GM23338 (cell line): ENCODE data around the gene EDARADD. TPM values are rescaled to one million over a fixed set of nuclear protein-coding genes. Genes with fewer than 3 reads are reported as not detected.

Source experiments
- ATAC-seq: fragments of 200-7000 bp; cut with Tn5 transposase; 3 replicates; pipeline ENCODE4 v1.9.1; 2020
- DNase-seq: peaks from one replicate; pipeline ENCODE4 v3.0.0-alpha.2; 2015; ENCODE audit warnings: low spot score
- H2AFZ ChIP-seq: fragments of 200-600 bp; sonication (generic); 2 replicates; pipeline ENCODE4 v1.8.0; 2016; ENCODE audit warnings: antibody characterized with exemption, mild to moderate bottlenecking, moderate library complexity
- H3F3A ChIP-seq: fragments of 200-600 bp; sonication (generic); replicated peaks from 2 replicates; pipeline ENCODE4 v1.8.0; 2017; ENCODE audit warnings: antibody characterized with exemption, mixed run types, low read depth
- H3K27ac ChIP-seq: fragments of 200-600 bp; sonication (generic); 2 replicates; pipeline ENCODE4 v1.6.1; 2016; ENCODE audit warnings: low read depth
- H3K27me3 ChIP-seq: fragments of 200-600 bp; sonication (generic); 2 replicates; pipeline ENCODE4 v1.8.0; 2016; ENCODE audit warnings: mild to moderate bottlenecking, mixed run types, moderate library complexity; ENCODE audit not compliant: insufficient read depth
- H3K36me3 ChIP-seq: fragments of 200-600 bp; sonication (generic); 2 replicates; pipeline ENCODE4 v1.8.0; 2016; ENCODE audit warnings: mild to moderate bottlenecking; ENCODE audit not compliant: insufficient read depth
- H3K4me1 ChIP-seq: fragments of 200-600 bp; sonication (generic); 2 replicates; pipeline ENCODE4 v1.8.0; 2016; ENCODE audit warnings: mild to moderate bottlenecking, moderate library complexity; ENCODE audit not compliant: insufficient read depth
- H3K4me2 ChIP-seq: fragments of 200-600 bp; sonication (generic); 2 replicates; pipeline ENCODE4 v1.7.1; 2017; ENCODE audit warnings: mixed run types
- H3K4me3 ChIP-seq: fragments of 200-600 bp; sonication (generic); 2 replicates; pipeline ENCODE4 v1.6.1; 2016; ENCODE audit warnings: mixed run types
- H3K79me2 ChIP-seq: fragments of 200-600 bp; sonication (generic); replicated peaks from 2 replicates; pipeline ENCODE4 v1.8.0; 2017; ENCODE audit warnings: mild to moderate bottlenecking; ENCODE audit not compliant: insufficient read depth
- H3K9me2 ChIP-seq: fragments of 200-600 bp; sonication (generic); 2 replicates; pipeline ENCODE4 v1.8.0; 2017; ENCODE audit not compliant: insufficient read depth
- H4K20me1 ChIP-seq: fragments of 200-600 bp; sonication (generic); replicated peaks from 2 replicates; pipeline ENCODE4 v1.8.0; 2017; ENCODE audit warnings: mild to moderate bottlenecking; ENCODE audit not compliant: insufficient read depth
- H3K27ac Mint-ChIP-seq: 2 replicates; pipeline ENCODE4 v1.8.0; 2020; ENCODE audit warnings: inconsistent platforms, mild to moderate bottlenecking, moderate library complexity, mixed read lengths
- H3K27me3 Mint-ChIP-seq: 3 replicates; pipeline ENCODE4 v1.8.0; 2022; ENCODE audit warnings: low read depth, mild to moderate bottlenecking, moderate library complexity, mixed read lengths, inconsistent platforms; ENCODE audit not compliant: insufficient read depth, poor library complexity
- H3K36me3 Mint-ChIP-seq: 3 replicates; pipeline ENCODE4 v1.8.0; 2021; ENCODE audit warnings: low read depth, mild to moderate bottlenecking, inconsistent platforms, moderate library complexity, mixed read lengths
- H3K4me1 Mint-ChIP-seq: 3 replicates; pipeline ENCODE4 v1.8.0; 2020; ENCODE audit warnings: mild to moderate bottlenecking, inconsistent platforms, mixed read lengths
- H3K4me3 Mint-ChIP-seq: 3 replicates; pipeline ENCODE4 v1.8.0; 2021; ENCODE audit warnings: moderate library complexity, mild to moderate bottlenecking, inconsistent platforms, mixed read lengths
- H3K9me3 Mint-ChIP-seq: 3 replicates; pipeline ENCODE4 v1.8.0; 2020; ENCODE audit warnings: moderate library complexity, mild to moderate bottlenecking, inconsistent platforms, mixed read lengths
- CREB1 ChIP-seq: fragments of 250-450 bp; sonication (Bioruptor Pico); IDR thresholded peaks from 2 replicates; pipeline ENCODE4 v1.5.0; 2020; ENCODE audit warnings: low read depth, mild to moderate bottlenecking, moderate library complexity
- EZH2 ChIP-seq: fragments of 200-600 bp; sonication (generic); IDR thresholded peaks from one replicate; pipeline ENCODE4 v1.8.0; 2017; ENCODE audit warnings: antibody characterized with exemption, mild to moderate bottlenecking, low read depth; ENCODE audit not compliant: unreplicated experiment
- EZH2phosphoT487 ChIP-seq: fragments of 200-600 bp; sonication (generic); IDR thresholded peaks from one replicate; pipeline ENCODE4 v1.8.1; 2018; ENCODE audit warnings: antibody characterized with exemption; ENCODE audit not compliant: unreplicated experiment
- POLR2AphosphoS5 ChIP-seq: IDR thresholded peaks from 2 replicates; pipeline ENCODE4 v1.6.1; 2016; ENCODE audit warnings: antibody characterized with exemption, low read depth
- polyA plus RNA-seq: library from polyadenylated mRNA; unstranded; fragments of >200 nt; fragmentation: Nextera tagmentation; extraction: Ambion mirVana; gene quantifications from 2 replicates; pipeline ENCODE4 v1.2.1, GENCODE V29; 2016
- total RNA-seq: library from RNA; depleted of rRNA; stranded (reverse); fragments of >200 nt; shearing (Covaris generic); gene quantifications from 2 replicates; pipeline ENCODE4 v1.2.3, GENCODE V29; 2014
- TF ChIP-seq, protein P1 (sequence below), 2 experiments: fragments of 200-600 bp in 1 of 2; sonication (generic) in 1 of 2; conservative IDR thresholded peaks; 2 replicates each; pipeline versions ENCODE4 v1.5.1 to v1.6.1; 2016 to 2017; ENCODE audit warnings: antibody characterized with exemption in 2 of 2, low read depth in 2 of 2, mild to moderate bottlenecking in 2 of 2, moderate library complexity in 1 of 2
- TF ChIP-seq, protein P2 (sequence below): fragments of 250-450 bp; sonication (Bioruptor Pico); IDR thresholded peaks from 2 replicates; pipeline ENCODE4 v1.5.0; 2020; ENCODE audit warnings: mild to moderate bottlenecking, moderate library complexity

The EDARADD gene
- total and polyA plus RNA-seq, 2 experiments from 2014 or later: 3.7 to 4.4 TPM

DNA sequence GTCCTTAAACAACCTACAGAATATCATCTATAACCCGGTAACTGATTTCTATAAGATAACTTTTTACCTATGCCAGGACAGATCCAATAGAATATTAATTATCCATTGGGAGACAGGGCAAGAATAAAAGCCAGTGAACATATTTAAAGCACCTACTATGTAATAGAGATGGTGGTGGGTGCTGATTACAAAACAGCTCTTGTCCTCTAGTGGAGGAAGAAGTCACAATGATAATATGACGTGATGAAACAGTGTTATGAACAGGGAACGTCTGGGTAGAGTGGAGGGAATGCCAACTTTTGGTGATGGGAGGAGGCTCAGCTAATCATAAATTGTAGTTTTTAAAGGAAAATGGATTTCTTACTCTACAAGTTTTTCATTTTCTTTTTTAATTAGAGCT is 132.0 kb downstream of the EDARADD start (continued):
- TF ChIP-seq, protein P1, sequence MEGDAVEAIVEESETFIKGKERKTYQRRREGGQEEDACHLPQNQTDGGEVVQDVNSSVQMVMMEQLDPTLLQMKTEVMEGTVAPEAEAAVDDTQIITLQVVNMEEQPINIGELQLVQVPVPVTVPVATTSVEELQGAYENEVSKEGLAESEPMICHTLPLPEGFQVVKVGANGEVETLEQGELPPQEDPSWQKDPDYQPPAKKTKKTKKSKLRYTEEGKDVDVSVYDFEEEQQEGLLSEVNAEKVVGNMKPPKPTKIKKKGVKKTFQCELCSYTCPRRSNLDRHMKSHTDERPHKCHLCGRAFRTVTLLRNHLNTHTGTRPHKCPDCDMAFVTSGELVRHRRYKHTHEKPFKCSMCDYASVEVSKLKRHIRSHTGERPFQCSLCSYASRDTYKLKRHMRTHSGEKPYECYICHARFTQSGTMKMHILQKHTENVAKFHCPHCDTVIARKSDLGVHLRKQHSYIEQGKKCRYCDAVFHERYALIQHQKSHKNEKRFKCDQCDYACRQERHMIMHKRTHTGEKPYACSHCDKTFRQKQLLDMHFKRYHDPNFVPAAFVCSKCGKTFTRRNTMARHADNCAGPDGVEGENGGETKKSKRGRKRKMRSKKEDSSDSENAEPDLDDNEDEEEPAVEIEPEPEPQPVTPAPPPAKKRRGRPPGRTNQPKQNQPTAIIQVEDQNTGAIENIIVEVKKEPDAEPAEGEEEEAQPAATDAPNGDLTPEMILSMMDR (conservative IDR thresholded peaks at IDR 0.05; ENCODE audit: low read depth in 2 of 2): no peak

GRCh38 chr1:236530286-236530685 is 136.2 kb downstream of the EDARADD start:
- Histone ChIP-seq H2AFZ (no peak overlapping the region), H3F3A (no peaks in the 10 kb centered on the region), H3K27ac (no peak overlapping the region), H3K4me2 (no peak overlapping the region), H3K4me3 (no peak overlapping the region), H3K79me2 (no peaks in the 10 kb centered on the region), H3K36me3 (no peaks in the 10 kb centered on the region; the same call in 1 of the 2 replicates), H3K4me1 (no peaks in the 10 kb centered on the region), H4K20me1 (no peaks in the 10 kb centered on the region), H3K27me3 (0 out of 2 replicates have a peak, but pooled peaks cover under 1% of the 10 kb centered on the region), H3K9me2 (no peaks in the 10 kb centered on the region)
- no peak for ATAC-seq
- Mint-ChIP-seq H3K27ac (no peak overlapping the region), H3K4me3 (no peak overlapping the region), H3K4me1 (peaks cover 2% of the 10 kb centered on the region; the same call in 2 of the 3 replicates), H3K9me3 (no peaks in the 10 kb centered on the region), H3K27me3 (peaks cover 3% of the 10 kb centered on the region), H3K36me3 (no peaks in the 10 kb centered on the region; the same call in 1 of the 3 replicates)
- DNase-seq: no peak
- TF ChIP-seq POLR2AphosphoS5 (no peak), CREB1 (CRISPR knock-in tag) (no peak), EZH2phosphoT487 (no peak), EZH2 (no peak)
- TF ChIP-seq, protein P2, sequence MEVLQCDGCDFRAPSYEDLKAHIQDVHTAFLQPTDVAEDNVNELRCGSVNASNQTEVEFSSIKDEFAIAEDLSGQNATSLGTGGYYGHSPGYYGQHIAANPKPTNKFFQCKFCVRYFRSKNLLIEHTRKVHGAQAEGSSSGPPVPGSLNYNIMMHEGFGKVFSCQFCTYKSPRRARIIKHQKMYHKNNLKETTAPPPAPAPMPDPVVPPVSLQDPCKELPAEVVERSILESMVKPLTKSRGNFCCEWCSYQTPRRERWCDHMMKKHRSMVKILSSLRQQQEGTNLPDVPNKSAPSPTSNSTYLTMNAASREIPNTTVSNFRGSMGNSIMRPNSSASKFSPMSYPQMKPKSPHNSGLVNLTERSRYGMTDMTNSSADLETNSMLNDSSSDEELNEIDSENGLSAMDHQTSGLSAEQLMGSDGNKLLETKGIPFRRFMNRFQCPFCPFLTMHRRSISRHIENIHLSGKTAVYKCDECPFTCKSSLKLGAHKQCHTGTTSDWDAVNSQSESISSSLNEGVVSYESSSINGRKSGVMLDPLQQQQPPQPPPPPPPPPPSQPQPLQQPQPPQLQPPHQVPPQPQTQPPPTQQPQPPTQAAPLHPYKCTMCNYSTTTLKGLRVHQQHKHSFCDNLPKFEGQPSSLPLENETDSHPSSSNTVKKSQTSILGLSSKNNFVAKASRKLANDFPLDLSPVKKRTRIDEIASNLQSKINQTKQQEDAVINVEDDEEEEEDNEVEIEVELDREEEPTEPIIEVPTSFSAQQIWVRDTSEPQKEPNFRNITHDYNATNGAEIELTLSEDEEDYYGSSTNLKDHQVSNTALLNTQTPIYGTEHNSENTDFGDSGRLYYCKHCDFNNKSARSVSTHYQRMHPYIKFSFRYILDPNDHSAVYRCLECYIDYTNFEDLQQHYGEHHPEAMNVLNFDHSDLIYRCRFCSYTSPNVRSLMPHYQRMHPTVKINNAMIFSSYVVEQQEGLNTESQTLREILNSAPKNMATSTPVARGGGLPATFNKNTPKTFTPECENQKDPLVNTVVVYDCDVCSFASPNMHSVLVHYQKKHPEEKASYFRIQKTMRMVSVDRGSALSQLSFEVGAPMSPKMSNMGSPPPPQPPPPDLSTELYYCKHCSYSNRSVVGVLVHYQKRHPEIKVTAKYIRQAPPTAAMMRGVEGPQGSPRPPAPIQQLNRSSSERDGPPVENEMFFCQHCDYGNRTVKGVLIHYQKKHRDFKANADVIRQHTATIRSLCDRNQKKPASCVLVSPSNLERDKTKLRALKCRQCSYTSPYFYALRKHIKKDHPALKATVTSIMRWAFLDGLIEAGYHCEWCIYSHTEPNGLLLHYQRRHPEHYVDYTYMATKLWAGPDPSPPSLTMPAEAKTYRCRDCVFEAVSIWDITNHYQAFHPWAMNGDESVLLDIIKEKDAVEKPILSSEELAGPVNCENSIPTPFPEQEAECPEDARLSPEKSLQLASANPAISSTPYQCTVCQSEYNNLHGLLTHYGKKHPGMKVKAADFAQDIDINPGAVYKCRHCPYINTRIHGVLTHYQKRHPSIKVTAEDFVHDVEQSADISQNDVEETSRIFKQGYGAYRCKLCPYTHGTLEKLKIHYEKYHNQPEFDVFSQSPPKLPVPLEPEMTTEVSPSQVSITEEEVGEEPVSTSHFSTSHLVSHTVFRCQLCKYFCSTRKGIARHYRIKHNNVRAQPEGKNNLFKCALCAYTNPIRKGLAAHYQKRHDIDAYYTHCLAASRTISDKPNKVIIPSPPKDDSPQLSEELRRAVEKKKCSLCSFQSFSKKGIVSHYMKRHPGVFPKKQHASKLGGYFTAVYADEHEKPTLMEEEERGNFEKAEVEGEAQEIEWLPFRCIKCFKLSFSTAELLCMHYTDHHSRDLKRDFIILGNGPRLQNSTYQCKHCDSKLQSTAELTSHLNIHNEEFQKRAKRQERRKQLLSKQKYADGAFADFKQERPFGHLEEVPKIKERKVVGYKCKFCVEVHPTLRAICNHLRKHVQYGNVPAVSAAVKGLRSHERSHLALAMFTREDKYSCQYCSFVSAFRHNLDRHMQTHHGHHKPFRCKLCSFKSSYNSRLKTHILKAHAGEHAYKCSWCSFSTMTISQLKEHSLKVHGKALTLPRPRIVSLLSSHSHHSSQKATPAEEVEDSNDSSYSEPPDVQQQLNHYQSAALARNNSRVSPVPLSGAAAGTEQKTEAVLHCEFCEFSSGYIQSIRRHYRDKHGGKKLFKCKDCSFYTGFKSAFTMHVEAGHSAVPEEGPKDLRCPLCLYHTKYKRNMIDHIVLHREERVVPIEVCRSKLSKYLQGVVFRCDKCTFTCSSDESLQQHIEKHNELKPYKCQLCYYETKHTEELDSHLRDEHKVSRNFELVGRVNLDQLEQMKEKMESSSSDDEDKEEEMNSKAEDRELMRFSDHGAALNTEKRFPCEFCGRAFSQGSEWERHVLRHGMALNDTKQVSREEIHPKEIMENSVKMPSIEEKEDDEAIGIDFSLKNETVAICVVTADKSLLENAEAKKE: no peak
